HepG2 (cell line): ENCODE data around the gene EGFR. TPM values are rescaled to one million over a fixed set of nuclear protein-coding genes. Genes with fewer than 3 reads are reported as not detected.

Experiments
- ATAC-seq: fragments of 200-7000 bp; cut with Tn5 transposase; 3 replicates; pipeline ENCODE4 v1.9.1; 2020; ENCODE audit warnings: mild to moderate bottlenecking, moderate library complexity
- BruUV-seq: library from RNA; stranded (reverse); fragments of 400-500 nt; replicated peaks from 2 replicates; lab custom pipeline; 2021; lab: Mats Ljungman, UMichigan
- CTCF ChIA-PET: fragments of 300-600 bp; formaldehyde crosslinking; extraction: SDS; loops from one replicate; lab custom pipeline; 2021; ENCODE audit warnings: low total read pairs, inconsistent platforms, low intra/inter-chr PET ratio; lab: Yijun Ruan, JAX
- POLR2A ChIA-PET: fragments of 350-600 bp; sonication (Branson Sonifier 250); formaldehyde crosslinking; loops from one replicate; lab custom pipeline; 2020; ENCODE audit warnings: antibody characterized with exemption, inconsistent platforms; lab: Yijun Ruan, JAX
- DNase-seq: peaks from one replicate; pipeline ENCODE4 v3.0.0-alpha.2; 2015; ENCODE audit warnings: low spot score
- FAIRE-seq: peaks from 3 replicates; lab custom pipeline; 2011; peaks lifted over from hg19 to GRCh38; lab: Jason Lieb, UNC
- H2AFZ ChIP-seq: one replicate; pipeline ENCODE4 v1.6.1; 2011; ENCODE audit warnings: low read length, inconsistent platforms
- H3K27ac ChIP-seq: fragments of 300-600 bp; 3 replicates; pipeline ENCODE4 v1.8.0; 2011; ENCODE audit warnings: mixed run types, mild to moderate bottlenecking, mixed read lengths, low read length, inconsistent platforms; ENCODE audit not compliant: insufficient read depth; ENCODE audit errors: extremely low read length
- H3K27me3 ChIP-seq, 2 experiments: fragments of 200-600 bp in 1 of 2; 2 replicates in 1 of 2; 3 replicates in 1 of 2; pipeline versions ENCODE4 v1.6.0 to v1.8.0; 2011; ENCODE audit warnings: low read length in 2 of 2, mild to moderate bottlenecking in 2 of 2, moderate library complexity in 2 of 2, inconsistent platforms in 1 of 2; ENCODE audit not compliant: insufficient read depth in 2 of 2, control insufficient read depth in 1 of 2
- H3K36me3 ChIP-seq, 2 experiments: fragments of 200-600 bp in 1 of 2; replicated peaks in 1 of 2; 2 replicates in 1 of 2; 3 replicates in 1 of 2; pipeline versions ENCODE4 v1.5.1 to v1.8.0; 2011; ENCODE audit warnings: low read length in 2 of 2, inconsistent platforms in 1 of 2; ENCODE audit not compliant: insufficient read depth in 2 of 2, control insufficient read depth in 1 of 2
- H3K4me1 ChIP-seq: 2 replicates; pipeline ENCODE4 v1.5.1; 2012; ENCODE audit warnings: low read length, inconsistent platforms; ENCODE audit not compliant: insufficient read depth
- H3K4me2 ChIP-seq: 2 replicates; pipeline ENCODE4 v1.6.0; 2011; ENCODE audit warnings: low read depth, low read length, inconsistent platforms
- H3K4me3 ChIP-seq, 3 experiments: fragments of 200-600 bp in 1 of 3; sonication (generic), shearing (Covaris generic) in 1 of 3; replicated peaks in 1 of 3; 2 replicates each; pipeline ENCODE4 v1.5.1; 2011 to 2016; ENCODE audit warnings: low read length in 3 of 3, inconsistent platforms in 2 of 3, low read depth in 2 of 3, mild to moderate bottlenecking in 2 of 3, control low read depth in 1 of 3, mixed read lengths in 1 of 3; ENCODE audit not compliant: insufficient read depth in 1 of 3
- H3K79me2 ChIP-seq: one replicate; pipeline ENCODE4 v1.6.1; 2011; ENCODE audit warnings: low read length, inconsistent platforms; ENCODE audit not compliant: insufficient read depth
- H3K9ac ChIP-seq: 2 replicates; pipeline ENCODE4 v1.6.0; 2011; ENCODE audit warnings: mild to moderate bottlenecking, low read depth, low read length, inconsistent platforms; ENCODE audit not compliant: insufficient read depth
- H3K9me3 ChIP-seq: 2 replicates; pipeline ENCODE4 v1.5.1; 2012; ENCODE audit warnings: mild to moderate bottlenecking, low read length
- H4K20me1 ChIP-seq: 2 replicates; pipeline ENCODE4 v1.6.0; 2011; ENCODE audit warnings: inconsistent platforms, mild to moderate bottlenecking, low read length, moderate library complexity; ENCODE audit not compliant: insufficient read depth
- AGO1 ChIP-seq: fragments of 200-400 bp; formaldehyde crosslinking; IDR thresholded peaks from 2 replicates; pipeline ENCODE4 v1.6.1; 2017; ENCODE audit warnings: mild to moderate bottlenecking, low read depth, low read length, moderate library complexity; ENCODE audit not compliant: poor library complexity, severe bottlenecking
- CBX2 ChIP-seq, 2 experiments: fragments of 200-600 bp in 1 of 2; sonication (generic); formaldehyde crosslinking in 1 of 2; IDR thresholded peaks; 2 replicates each; pipeline versions ENCODE4 v1.7.0 to v1.8.1; 2018 to 2022; ENCODE audit warnings: low read depth in 2 of 2, low read length in 1 of 2, mild to moderate bottlenecking in 1 of 2, missing genetic modification reagents in 1 of 2
- CHD2 ChIP-seq: IDR thresholded peaks from 2 replicates; pipeline ENCODE4 v1.6.1; 2011; ENCODE audit warnings: low read depth, low read length, improper control_type of control experiment
- CHD4 ChIP-seq: fragments of 200-600 bp; sonication (generic); IDR thresholded peaks from 2 replicates; pipeline ENCODE4 v1.7.0; 2017; ENCODE audit warnings: mild to moderate bottlenecking, low read length, borderline replicate concordance
- MTF2 ChIP-seq: sonication (generic); formaldehyde crosslinking; IDR thresholded peaks from 2 replicates; pipeline ENCODE4 v1.5.0; 2020; ENCODE audit warnings: missing genetic modification reagents, borderline replicate concordance
- NFKBIZ ChIP-seq: IDR thresholded peaks from 2 replicates; pipeline ENCODE4 v1.6.1; 2018; ENCODE audit warnings: missing genetic modification reagents, missing compliant biosample characterization
- RBFOX2 ChIP-seq: fragments of 200-400 bp; formaldehyde crosslinking; IDR thresholded peaks from 2 replicates; pipeline ENCODE4 v1.6.1; 2017; ENCODE audit warnings: low read depth, mild to moderate bottlenecking, low read length
- TBL1XR1 ChIP-seq: fragments of 150-350 bp; IDR thresholded peaks from 2 replicates; pipeline ENCODE4 v1.6.1; 2014; ENCODE audit warnings: borderline replicate concordance, low read length; ENCODE audit not compliant: partially characterized antibody
- ZNF598 ChIP-seq: sonication (generic); formaldehyde crosslinking; IDR thresholded peaks from 2 replicates; pipeline ENCODE4 v1.5.1; 2020; ENCODE audit warnings: mild to moderate bottlenecking, missing genetic modification reagents, borderline replicate concordance
- ZNF761 ChIP-seq: sonication (generic); formaldehyde crosslinking; conservative IDR thresholded peaks from 2 replicates; pipeline ENCODE4 v1.4.0; 2020; ENCODE audit warnings: mild to moderate bottlenecking, missing genetic modification reagents
- WGBS: methylation state at CpG from one replicate; pipeline ENCODE4 v1.1.6; 2017; ENCODE audit warnings: low lambda C conversion rate; 5-methylcytosine and 5-hydroxymethylcytosine counted together
- in situ Hi-C: cut with HindIII; loops from 2 replicates; pipeline ENCODE4 v1.10.0; 2017; ENCODE audit warnings: low pct_unique_long_range_greater_than_20kb; ENCODE audit not compliant: extremely low pct_ligation_motif_present
- intact Hi-C: fragments of 100-400 bp; cut with micrococcal nuclease; formaldehyde crosslinking; loops from one replicate; pipeline ENCODE4 v1.10.0; 2022; ENCODE audit not compliant: unreplicated experiment
- polyA plus RNA-seq, 8 experiments: library from polyadenylated mRNA; depleted of rRNA in 3 of 8; stranded (reverse) in 7 of 8; unstranded in 1 of 8; fragments of >200 nt; fragmentation: Illumina TruSeq in 4 of 8; extraction: Trizol in 4 of 8; gene quantifications; 2 replicates each; pipeline versions ENCODE4 v1.2.1 to v1.2.3, GENCODE V29; 2011 to 2016; ENCODE audit warnings: low read depth in 4 of 8, missing spikeins in 1 of 8, mixed read lengths in 1 of 8; ENCODE audit not compliant: insufficient read depth in 1 of 8
- total RNA-seq, 5 experiments: library from RNA; depleted of rRNA; stranded (reverse); fragments of >200 nt; fragmentation: Illumina TruSeq; extraction: Trizol; gene quantifications; 2 replicates each; pipeline ENCODE4 v1.2.3, GENCODE V29; 2016; ENCODE audit warnings: low read depth in 1 of 5
- TF ChIP-seq, protein P1 (sequence below): sonication (generic); formaldehyde crosslinking; IDR thresholded peaks from 2 replicates; pipeline ENCODE4 v1.9.0; 2021; ENCODE audit warnings: missing genetic modification reagents, mild to moderate bottlenecking, borderline replicate concordance
- TF ChIP-seq, protein P2 (sequence below): sonication (generic); formaldehyde crosslinking; conservative IDR thresholded peaks from 2 replicates; pipeline ENCODE4 v1.4.0; 2020; ENCODE audit warnings: missing genetic modification reagents

The EGFR gene
- total and polyA plus RNA-seq, 2 of the 13 experiments (the other 11 are each of a cell fraction or from before 2014, with no cell fraction given), result 7.0 to 10.0 TPM

DNA sequence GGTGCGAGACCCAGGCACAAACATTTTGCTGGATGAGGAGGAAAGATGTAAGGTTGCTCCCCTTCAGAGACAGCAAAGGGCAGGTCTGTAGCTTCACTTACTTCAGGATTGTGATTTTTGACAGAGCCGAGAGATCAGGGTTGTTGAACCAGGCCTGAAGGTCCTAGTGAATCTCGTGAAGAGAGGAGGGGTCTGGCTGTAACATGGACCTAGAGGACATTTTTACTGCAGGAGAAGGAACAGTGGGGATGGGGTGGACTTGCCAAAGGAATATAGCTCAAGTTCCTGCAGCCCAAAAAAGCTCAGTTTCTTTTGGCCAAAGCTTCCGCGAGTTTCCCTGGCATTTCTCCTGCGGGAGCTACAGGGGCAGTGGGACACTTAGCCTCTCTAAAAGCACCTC lies 976 bp upstream of the EGFR start:
- in situ Hi-C loops, result no loop called here
- Histone ChIP-seq H4K20me1 (no peaks in the 10 kb centered on the region), H2AFZ (no peak overlapping the region), H3K4me1 (peaks cover 53% of the 10 kb centered on the region), H3K4me2 (peak overlapping the region; percentile 76), H3K27me3 (peaks cover 7 to 32% of the 10 kb centered on the region in 2 experiments), H3K27ac (no peak overlapping the region), H3K4me3 (peak overlapping the region in 1 of 3 experiments; percentile 74; a peak in 1 of 6 replicates), H3K36me3 (no peaks in the 10 kb centered on the region), H3K9me3 (no peaks in the 10 kb centered on the region), H3K9ac (no peak overlapping the region), H3K79me2 (peaks cover 4% of the 10 kb centered on the region)
- no TSS peak for BruUV-seq
- POLR2A ChIA-PET, result interaction anchor here (0.6 to 2.0 kb wide), 4 partner anchors 57 to 259 kb away, joined by 3 to 5 read pairs (median 4); partner anchors contain the start of gene SEC61G
- ATAC-seq (no peak), DNase-seq (no peak), FAIRE-seq (no peak)
- 67% methylated on average over 6 of the region's 6 CpGs for WGBS
- intact Hi-C loops, result loop anchor here (2.0 to 10.0 kb wide), 2 partner anchors 59 to 117 kb away; no protein-coding TSS in a partner anchor
- CTCF ChIA-PET, result no interaction called here
- TF ChIP-seq, protein P1, sequence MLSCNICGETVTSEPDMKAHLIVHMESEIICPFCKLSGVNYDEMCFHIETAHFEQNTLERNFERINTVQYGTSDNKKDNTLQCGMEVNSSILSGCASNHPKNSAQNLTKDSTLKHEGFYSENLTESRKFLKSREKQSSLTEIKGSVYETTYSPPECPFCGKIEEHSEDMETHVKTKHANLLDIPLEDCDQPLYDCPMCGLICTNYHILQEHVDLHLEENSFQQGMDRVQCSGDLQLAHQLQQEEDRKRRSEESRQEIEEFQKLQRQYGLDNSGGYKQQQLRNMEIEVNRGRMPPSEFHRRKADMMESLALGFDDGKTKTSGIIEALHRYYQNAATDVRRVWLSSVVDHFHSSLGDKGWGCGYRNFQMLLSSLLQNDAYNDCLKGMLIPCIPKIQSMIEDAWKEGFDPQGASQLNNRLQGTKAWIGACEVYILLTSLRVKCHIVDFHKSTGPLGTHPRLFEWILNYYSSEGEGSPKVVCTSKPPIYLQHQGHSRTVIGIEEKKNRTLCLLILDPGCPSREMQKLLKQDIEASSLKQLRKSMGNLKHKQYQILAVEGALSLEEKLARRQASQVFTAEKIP (CRISPR knock-in tag), result no peak
- TF ChIP-seq CBX2 (IDR thresholded peaks at IDR 0.05; ENCODE audit: low read depth, low read length), result no peak
- TF ChIP-seq CBX2 (CRISPR knock-in tag; IDR thresholded peaks at IDR 0.05; ENCODE audit: low read depth), result no peak
- TF ChIP-seq MTF2 (CRISPR knock-in tag), result 0 out of 2 replicates have a peak, but pooled peaks have one; percentile 10

GRCh38 chr7:55019191-55019690 lies 424 bp downstream of the EGFR start:
- no TSS peak for BruUV-seq
- in situ Hi-C loops, result no loop called here
- Histone ChIP-seq H3K4me1 (peaks cover 58% of the 10 kb centered on the region), H3K4me2 (peak overlapping the region; percentile 76), H3K36me3 (no peaks in the 10 kb centered on the region), H3K27me3 (peaks cover 7 to 32% of the 10 kb centered on the region in 2 experiments), H3K79me2 (peaks cover 4% of the 10 kb centered on the region), H3K4me3 (peak overlapping the region; percentile 63 to 74 (median 64)), H3K9me3 (no peaks in the 10 kb centered on the region), H3K27ac (no peak overlapping the region), H4K20me1 (no peaks in the 10 kb centered on the region), H2AFZ (no peak overlapping the region), H3K9ac (peak overlapping the region; percentile 55; the same call in 1 of the 2 replicates)
- no peak for FAIRE-seq
- ChIA-PET POLR2A (interaction anchor here (1.2 to 2.0 kb wide), 5 partner anchors 58 to 260 kb away, joined by 3 to 7 read pairs (median 5); partner anchors contain the start of gene SEC61G), CTCF (no interaction called here)
- no peak; the same call in 2 of the 3 replicates for ATAC-seq
- 0% methylated on average over 5 of the region's 70 CpGs for WGBS
- intact Hi-C loops, result loop anchor here (2.0 to 10.0 kb wide), 2 partner anchors 58 to 116 kb away; no protein-coding TSS in a partner anchor
- no peak for DNase-seq
- TF ChIP-seq TBL1XR1 (no peak), ZNF598 (no peak), NFKBIZ (CRISPR knock-in tag) (no peak), RBFOX2 (peak; percentile 56), ZNF761 (0 out of 2 replicates have a peak, but pooled peaks have one; percentile 3), CHD4 (no peak), AGO1 (no peak), CHD2 (no peak)
- TF ChIP-seq, protein P2, sequence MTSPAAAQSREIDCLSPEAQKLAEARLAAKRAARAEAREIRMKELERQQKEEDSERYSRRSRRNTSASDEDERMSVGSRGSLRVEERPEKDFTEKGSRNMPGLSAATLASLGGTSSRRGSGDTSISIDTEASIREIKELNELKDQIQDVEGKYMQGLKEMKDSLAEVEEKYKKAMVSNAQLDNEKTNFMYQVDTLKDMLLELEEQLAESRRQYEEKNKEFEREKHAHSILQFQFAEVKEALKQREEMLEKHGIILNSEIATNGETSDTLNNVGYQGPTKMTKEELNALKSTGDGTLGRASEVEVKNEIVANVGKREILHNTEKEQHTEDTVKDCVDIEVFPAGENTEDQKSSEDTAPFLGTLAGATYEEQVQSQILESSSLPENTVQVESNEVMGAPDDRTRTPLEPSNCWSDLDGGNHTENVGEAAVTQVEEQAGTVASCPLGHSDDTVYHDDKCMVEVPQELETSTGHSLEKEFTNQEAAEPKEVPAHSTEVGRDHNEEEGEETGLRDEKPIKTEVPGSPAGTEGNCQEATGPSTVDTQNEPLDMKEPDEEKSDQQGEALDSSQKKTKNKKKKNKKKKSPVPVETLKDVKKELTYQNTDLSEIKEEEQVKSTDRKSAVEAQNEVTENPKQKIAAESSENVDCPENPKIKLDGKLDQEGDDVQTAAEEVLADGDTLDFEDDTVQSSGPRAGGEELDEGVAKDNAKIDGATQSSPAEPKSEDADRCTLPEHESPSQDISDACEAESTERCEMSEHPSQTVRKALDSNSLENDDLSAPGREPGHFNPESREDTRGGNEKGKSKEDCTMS (CRISPR knock-in tag), result no peak
